HepG2 (cell line): ENCODE data around the gene CCDC77. TPM values are rescaled to one million over a fixed set of nuclear protein-coding genes. Genes with fewer than 3 reads are reported as not detected.

ENCODE experiments used
- CHD2 ChIP-seq: IDR thresholded peaks from 2 replicates; pipeline ENCODE4 v1.6.1; 2011; ENCODE audit warnings: low read depth, low read length, improper control_type of control experiment
- ELF3 ChIP-seq: IDR thresholded peaks from 2 replicates; pipeline ENCODE4 v1.6.1; 2016; ENCODE audit warnings: missing genetic modification reagents, missing compliant biosample characterization
- ERF ChIP-seq: IDR thresholded peaks from 2 replicates; pipeline ENCODE4 v1.6.1; 2018; ENCODE audit warnings: missing biosample characterization, missing genetic modification reagents
- FOXC1 ChIP-seq: sonication (generic); formaldehyde crosslinking; IDR thresholded peaks from 2 replicates; pipeline ENCODE4 v1.8.0; 2022; ENCODE audit warnings: mild to moderate bottlenecking, missing genetic modification reagents, borderline replicate concordance
- HOXA5 ChIP-seq: sonication (generic); formaldehyde crosslinking; IDR thresholded peaks from 2 replicates; pipeline ENCODE4 v1.4.0; 2020; ENCODE audit warnings: missing genetic modification reagents
- ISL2 ChIP-seq: sonication (generic); formaldehyde crosslinking; IDR thresholded peaks from 2 replicates; pipeline ENCODE4 v1.5.0; 2020; ENCODE audit warnings: missing genetic modification reagents
- KDM3A ChIP-seq: IDR thresholded peaks from 2 replicates; pipeline ENCODE4 v1.6.1; 2018; ENCODE audit warnings: low read depth, missing compliant biosample characterization
- MAZ ChIP-seq, 2 experiments: sonication (generic) in 1 of 2; formaldehyde crosslinking in 1 of 2; IDR thresholded peaks; 2 replicates each; pipeline versions ENCODE4 v1.5.0 to v1.6.1; 2012 to 2020; ENCODE audit warnings: low read depth in 2 of 2, mild to moderate bottlenecking in 2 of 2, borderline replicate concordance in 1 of 2, improper control_type of control experiment in 1 of 2, low read length in 1 of 2, missing genetic modification reagents in 1 of 2, moderate library complexity in 1 of 2
- MEIS2 ChIP-seq: sonication (generic); formaldehyde crosslinking; IDR thresholded peaks from 2 replicates; pipeline ENCODE4 v1.9.0; 2021; ENCODE audit warnings: mild to moderate bottlenecking, missing genetic modification reagents
- RARG ChIP-seq: sonication (generic); formaldehyde crosslinking; IDR thresholded peaks from 2 replicates; pipeline ENCODE4 v1.4.0; 2020; ENCODE audit warnings: low read depth, mild to moderate bottlenecking, missing genetic modification reagents
- RFX3 ChIP-seq: IDR thresholded peaks from 2 replicates; pipeline ENCODE4 v1.6.1; 2016; ENCODE audit warnings: missing biosample characterization, missing genetic modification reagents
- SMARCE1 ChIP-seq: fragments of 450-650 bp; IDR thresholded peaks from 2 replicates; pipeline ENCODE4 v1.6.1; 2017; ENCODE audit warnings: borderline replicate concordance
- SNRNP70 ChIP-seq: fragments of 200-400 bp; formaldehyde crosslinking; IDR thresholded peaks from 2 replicates; pipeline ENCODE4 v1.6.1; 2017; ENCODE audit warnings: mild to moderate bottlenecking, low read depth, low read length, moderate library complexity
- SP1 ChIP-seq, 2 experiments: fragments of 450-650 bp in 1 of 2; sonication (generic) in 1 of 2; formaldehyde crosslinking in 1 of 2; IDR thresholded peaks; 2 replicates each; pipeline versions ENCODE4 v1.4.0 to v1.6.1; 2016 to 2020; ENCODE audit warnings: missing genetic modification reagents in 1 of 2
- SPEN ChIP-seq: sonication (generic); formaldehyde crosslinking; IDR thresholded peaks from 2 replicates; pipeline ENCODE4 v1.5.1; 2020; ENCODE audit warnings: low read depth, mild to moderate bottlenecking, missing genetic modification reagents
- XRCC5 ChIP-seq: fragments of 200-400 bp; formaldehyde crosslinking; optimal IDR thresholded peaks from 2 replicates; pipeline ENCODE3; 2017; ENCODE audit warnings: mild to moderate bottlenecking, low read length
- ZFX ChIP-seq: sonication (generic); formaldehyde crosslinking; IDR thresholded peaks from 2 replicates; pipeline ENCODE4 v1.4.0; 2020; ENCODE audit warnings: mild to moderate bottlenecking, low read depth, missing genetic modification reagents, moderate library complexity
- ZNF24 ChIP-seq: fragments of 450-650 bp; IDR thresholded peaks from 2 replicates; pipeline ENCODE4 v1.6.1; 2017; ENCODE audit warnings: antibody characterized with exemption, mild to moderate bottlenecking
- ZNF572 ChIP-seq: sonication (generic); formaldehyde crosslinking; IDR thresholded peaks from 2 replicates; pipeline ENCODE4 v1.5.1; 2020; ENCODE audit warnings: mild to moderate bottlenecking, missing genetic modification reagents
- ZNF75D ChIP-seq: sonication (generic); formaldehyde crosslinking; IDR thresholded peaks from 2 replicates; pipeline ENCODE4 v1.8.1; 2023; ENCODE audit warnings: missing genetic modification reagents, mild to moderate bottlenecking, borderline replicate concordance
- ZSCAN29 ChIP-seq: sonication (generic); formaldehyde crosslinking; conservative IDR thresholded peaks from 2 replicates; pipeline ENCODE4 v1.4.0; 2020; ENCODE audit warnings: mild to moderate bottlenecking, missing genetic modification reagents
- ZSCAN31 ChIP-seq: sonication (generic); formaldehyde crosslinking; IDR thresholded peaks from 2 replicates; pipeline ENCODE4 v1.5.0; 2020; ENCODE audit warnings: low read depth, mild to moderate bottlenecking, missing genetic modification reagents
- ZZZ3 ChIP-seq: sonication (generic); formaldehyde crosslinking; IDR thresholded peaks from 2 replicates; pipeline ENCODE4 v1.4.0; 2020; ENCODE audit warnings: missing genetic modification reagents, mild to moderate bottlenecking, borderline replicate concordance
- polyA plus RNA-seq, 8 experiments: library from polyadenylated mRNA; depleted of rRNA in 3 of 8; stranded (reverse) in 7 of 8; unstranded in 1 of 8; fragments of >200 nt; fragmentation: Illumina TruSeq in 4 of 8; extraction: Trizol in 4 of 8; gene quantifications; 2 replicates each; pipeline versions ENCODE4 v1.2.1 to v1.2.3, GENCODE V29; 2011 to 2016; ENCODE audit warnings: low read depth in 4 of 8, missing spikeins in 1 of 8, mixed read lengths in 1 of 8; ENCODE audit not compliant: insufficient read depth in 1 of 8
- total RNA-seq, 5 experiments: library from RNA; depleted of rRNA; stranded (reverse); fragments of >200 nt; fragmentation: Illumina TruSeq; extraction: Trizol; gene quantifications; 2 replicates each; pipeline ENCODE4 v1.2.3, GENCODE V29; 2016; ENCODE audit warnings: low read depth in 1 of 5
- TF ChIP-seq, protein P1 (sequence below): sonication (generic); formaldehyde crosslinking; IDR thresholded peaks from 2 replicates; pipeline ENCODE4 v1.8.0; 2022; ENCODE audit warnings: mild to moderate bottlenecking, missing genetic modification reagents, borderline replicate concordance
- TF ChIP-seq, protein P2 (sequence below): sonication (generic); formaldehyde crosslinking; IDR thresholded peaks from 2 replicates; pipeline ENCODE4 v1.8.0; 2022; ENCODE audit warnings: missing genetic modification reagents, low read depth, mild to moderate bottlenecking, borderline replicate concordance
- TF ChIP-seq, protein P3 (sequence below): fragments of 450-650 bp; IDR thresholded peaks from 2 replicates; pipeline ENCODE4 v1.6.1; 2017
- TF ChIP-seq, protein P4 (sequence below): sonication (generic); formaldehyde crosslinking; IDR thresholded peaks from 2 replicates; pipeline ENCODE4 v1.4.0; 2020; ENCODE audit warnings: mild to moderate bottlenecking, missing genetic modification reagents

CCDC77 gene
- total and polyA plus RNA-seq, 2 of the 13 experiments (the other 11 are each of a cell fraction or from before 2014, with no cell fraction given), result 6.4 to 16.4 TPM

DNA sequence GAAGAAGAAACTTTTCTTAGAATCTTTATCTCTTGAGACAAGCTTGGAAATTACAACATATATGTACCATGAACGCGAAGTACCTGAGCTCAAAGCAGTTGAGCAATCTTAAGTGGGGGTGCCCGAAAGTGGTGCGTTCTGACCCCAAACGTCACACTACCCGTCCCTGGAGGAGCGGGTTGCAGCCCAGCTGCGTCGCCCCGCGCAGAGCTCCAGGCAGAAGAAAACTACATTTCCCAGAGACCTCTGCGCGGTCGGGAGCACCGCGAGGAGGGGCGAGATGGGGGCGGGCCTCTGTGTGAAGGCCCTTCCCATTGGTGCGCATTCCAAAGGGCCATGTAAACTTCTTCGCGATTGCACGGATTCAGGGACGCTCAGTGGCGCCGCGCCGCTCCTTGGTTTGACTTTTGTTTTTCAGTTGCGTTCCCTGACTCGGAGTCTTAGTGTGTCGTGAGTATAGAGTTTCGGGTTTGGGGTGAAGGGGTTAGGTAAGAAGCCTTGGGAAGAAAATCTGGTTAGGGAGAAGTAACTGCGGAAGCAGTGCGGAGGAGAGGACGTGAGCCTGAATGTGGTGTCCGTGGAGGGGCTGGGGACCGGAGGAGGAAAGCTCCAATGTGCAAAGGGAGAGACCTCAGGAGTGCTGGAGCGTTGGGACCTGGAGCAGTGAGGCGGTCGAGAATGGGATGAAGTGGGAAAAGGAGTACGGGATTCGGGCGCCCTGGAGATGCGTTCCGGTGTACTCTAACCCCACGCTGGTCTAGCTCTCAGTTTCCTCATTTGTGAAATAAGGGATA, at the start of gene CCDC77 (continued):
- TF ChIP-seq, protein P1, sequence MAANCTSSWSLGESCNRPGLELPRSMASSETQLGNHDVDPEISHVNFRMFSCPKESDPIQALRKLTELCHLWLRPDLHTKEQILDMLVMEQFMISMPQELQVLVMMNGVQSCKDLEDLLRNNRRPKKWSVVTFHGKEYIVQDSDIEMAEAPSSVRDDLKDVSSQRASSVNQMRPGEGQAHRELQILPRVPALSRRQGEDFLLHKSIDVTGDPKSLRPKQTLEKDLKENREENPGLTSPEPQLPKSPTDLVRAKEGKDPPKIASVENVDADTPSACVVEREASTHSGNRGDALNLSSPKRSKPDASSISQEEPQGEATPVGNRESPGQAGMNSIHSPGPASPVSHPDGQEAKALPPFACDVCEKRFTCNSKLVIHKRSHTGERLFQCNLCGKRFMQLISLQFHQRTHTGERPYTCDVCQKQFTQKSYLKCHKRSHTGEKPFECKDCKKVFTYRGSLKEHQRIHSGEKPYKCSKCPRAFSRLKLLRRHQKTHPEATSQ, result no peak
- no peak for TF ChIP-seq RFX3 (CRISPR knock-in tag)
- TF ChIP-seq MEIS2 (CRISPR knock-in tag), result 0 out of 2 replicates have a peak, but pooled peaks have one; percentile 30
- no peak; the same call in 1 of the 2 replicates for TF ChIP-seq ERF (CRISPR knock-in tag)
- TF ChIP-seq ISL2, result no peak
- no peak for TF ChIP-seq ZNF75D
- TF ChIP-seq, protein P2, sequence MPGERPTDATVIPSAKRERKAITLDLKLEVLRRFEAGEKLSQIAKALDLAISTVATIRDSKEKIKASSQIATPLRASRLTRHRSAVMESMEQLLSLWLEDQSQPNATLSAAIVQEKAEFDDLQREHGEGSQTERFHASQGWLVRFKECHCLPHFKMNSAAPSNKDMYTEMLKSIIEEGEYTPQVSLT (CRISPR knock-in tag), result no peak
- TF ChIP-seq ELF3 (CRISPR knock-in tag), result 0 out of 2 replicates have a peak, but pooled peaks have one; percentile 35
- TF ChIP-seq SNRNP70, result no peak
- peak; percentile 89 for TF ChIP-seq XRCC5
- TF ChIP-seq ZFX (CRISPR knock-in tag), result peak; percentile 70; the same call in 1 of the 2 replicates
- TF ChIP-seq, protein P3, sequence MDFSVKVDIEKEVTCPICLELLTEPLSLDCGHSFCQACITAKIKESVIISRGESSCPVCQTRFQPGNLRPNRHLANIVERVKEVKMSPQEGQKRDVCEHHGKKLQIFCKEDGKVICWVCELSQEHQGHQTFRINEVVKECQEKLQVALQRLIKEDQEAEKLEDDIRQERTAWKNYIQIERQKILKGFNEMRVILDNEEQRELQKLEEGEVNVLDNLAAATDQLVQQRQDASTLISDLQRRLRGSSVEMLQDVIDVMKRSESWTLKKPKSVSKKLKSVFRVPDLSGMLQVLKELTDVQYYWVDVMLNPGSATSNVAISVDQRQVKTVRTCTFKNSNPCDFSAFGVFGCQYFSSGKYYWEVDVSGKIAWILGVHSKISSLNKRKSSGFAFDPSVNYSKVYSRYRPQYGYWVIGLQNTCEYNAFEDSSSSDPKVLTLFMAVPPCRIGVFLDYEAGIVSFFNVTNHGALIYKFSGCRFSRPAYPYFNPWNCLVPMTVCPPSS, result no peak
- TF ChIP-seq ZNF24, result no peak
- TF ChIP-seq ZSCAN29 (CRISPR knock-in tag), result no peak; the same call in 1 of the 2 replicates
- TF ChIP-seq CHD2, result peak; percentile 97
- no peak for TF ChIP-seq ZSCAN31 (CRISPR knock-in tag)
- peak; percentile 23; the same call in 1 of the 2 replicates for TF ChIP-seq SPEN (CRISPR knock-in tag)
- peak; percentile 70; the same call in 1 of the 2 replicates for TF ChIP-seq SP1 (IDR thresholded peaks at IDR 0.05)
- TF ChIP-seq SP1 (CRISPR knock-in tag; IDR thresholded peaks at IDR 0.05), result peak; percentile 99
- TF ChIP-seq MAZ (IDR thresholded peaks at IDR 0.05; ENCODE audit: borderline replicate concordance, low read depth, low read length), result peak; percentile 74
- no peak for TF ChIP-seq MAZ (CRISPR knock-in tag; IDR thresholded peaks at IDR 0.05; ENCODE audit: low read depth)
- TF ChIP-seq HOXA5 (CRISPR knock-in tag), result no peak
- TF ChIP-seq FOXC1 (CRISPR knock-in tag), result no peak
- peak; percentile 42; the same call in 1 of the 2 replicates for TF ChIP-seq KDM3A (CRISPR knock-in tag)
- TF ChIP-seq ZZZ3, result no peak
- no peak for TF ChIP-seq RARG (CRISPR knock-in tag)
- no peak for TF ChIP-seq SMARCE1
- TF ChIP-seq, protein P4, sequence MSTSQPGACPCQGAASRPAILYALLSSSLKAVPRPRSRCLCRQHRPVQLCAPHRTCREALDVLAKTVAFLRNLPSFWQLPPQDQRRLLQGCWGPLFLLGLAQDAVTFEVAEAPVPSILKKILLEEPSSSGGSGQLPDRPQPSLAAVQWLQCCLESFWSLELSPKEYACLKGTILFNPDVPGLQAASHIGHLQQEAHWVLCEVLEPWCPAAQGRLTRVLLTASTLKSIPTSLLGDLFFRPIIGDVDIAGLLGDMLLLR, result no peak
- TF ChIP-seq ZNF572 (CRISPR knock-in tag), result no peak
